Measurements from ENCODE around the gene TIGD7.
A peak's percentile ranks its signal among the peaks of the same experiment; 100 is the strongest.

Gene TIGD7, protein sequence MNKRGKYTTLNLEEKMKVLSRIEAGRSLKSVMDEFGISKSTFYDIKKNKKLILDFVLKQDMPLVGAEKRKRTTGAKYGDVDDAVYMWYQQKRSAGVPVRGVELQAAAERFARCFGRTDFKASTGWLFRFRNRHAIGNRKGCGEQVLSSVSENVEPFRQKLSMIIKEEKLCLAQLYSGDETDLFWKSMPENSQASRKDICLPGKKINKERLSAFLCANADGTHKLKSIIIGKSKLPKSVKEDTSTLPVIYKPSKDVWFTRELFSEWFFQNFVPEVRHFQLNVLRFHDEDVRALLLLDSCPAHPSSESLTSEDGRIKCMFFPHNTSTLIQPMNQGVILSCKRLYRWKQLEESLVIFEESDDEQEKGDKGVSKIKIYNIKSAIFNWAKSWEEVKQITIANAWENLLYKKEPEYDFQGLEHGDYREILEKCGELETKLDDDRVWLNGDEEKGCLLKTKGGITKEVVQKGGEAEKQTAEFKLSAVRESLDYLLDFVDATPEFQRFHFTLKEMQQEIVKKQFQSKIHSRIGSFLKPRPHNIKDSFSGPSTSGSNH

DNA sequence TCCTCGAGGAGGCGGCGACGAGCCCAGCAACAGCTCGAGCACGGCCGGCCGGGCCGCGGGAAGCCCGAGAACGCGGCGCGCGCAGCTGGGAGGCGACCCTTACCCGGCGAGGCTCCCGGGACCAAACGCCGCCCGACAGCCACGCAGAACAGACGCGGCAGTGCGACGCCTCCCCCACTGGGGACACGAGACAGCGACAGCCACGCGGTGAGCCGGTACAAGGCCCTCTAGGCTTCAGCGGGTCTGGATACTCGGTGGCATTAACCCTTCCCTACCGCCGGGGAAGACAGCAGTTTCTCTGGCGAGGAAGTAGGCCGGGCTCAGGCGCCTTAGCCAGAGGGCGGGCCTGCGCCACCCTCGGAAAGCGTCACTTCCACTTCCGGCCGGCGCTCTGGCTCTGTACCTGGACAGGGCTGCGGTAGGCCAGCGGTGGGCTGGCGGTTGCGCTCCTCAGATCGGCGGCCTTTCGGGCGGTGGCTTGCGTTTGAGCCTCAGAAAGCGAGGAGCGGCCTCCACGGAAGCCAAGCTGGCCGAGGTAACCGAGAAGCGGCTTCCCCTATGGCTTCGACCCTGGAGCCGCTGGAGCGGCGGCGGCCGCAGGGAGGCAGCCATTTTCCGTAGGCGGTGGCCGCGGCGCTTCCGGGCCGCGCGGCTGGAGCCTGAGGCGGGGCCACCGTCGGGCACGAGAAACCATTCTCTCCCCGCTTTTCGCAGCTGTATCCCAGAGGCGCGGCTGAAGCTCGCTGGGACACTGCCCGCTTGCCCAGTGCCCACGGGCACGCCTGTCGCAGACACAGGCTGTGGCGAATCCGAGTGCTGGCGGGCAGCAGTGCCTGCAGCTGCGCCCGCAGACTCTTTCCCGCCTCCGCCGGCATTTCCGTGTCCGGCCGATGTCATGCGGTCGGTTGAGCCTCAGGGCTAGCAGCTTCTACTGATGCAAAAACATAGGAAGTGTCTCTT, at the start of gene TIGD7, which contains the start of gene ZNF75A:
Gene TIGD7, minus strand, starts transcription at position 322 of the 960 bp plus-strand sequence. CDS start 4,816 bp downstream, outside the sequence.
Gene ZNF75A, plus strand, starts transcription at position 389 of the 960 bp plus-strand sequence. CDS start 2,932 bp downstream, outside the sequence.
- DNase-seq (ENCODE audit: low read depth) = peak; percentile 74

DNA sequence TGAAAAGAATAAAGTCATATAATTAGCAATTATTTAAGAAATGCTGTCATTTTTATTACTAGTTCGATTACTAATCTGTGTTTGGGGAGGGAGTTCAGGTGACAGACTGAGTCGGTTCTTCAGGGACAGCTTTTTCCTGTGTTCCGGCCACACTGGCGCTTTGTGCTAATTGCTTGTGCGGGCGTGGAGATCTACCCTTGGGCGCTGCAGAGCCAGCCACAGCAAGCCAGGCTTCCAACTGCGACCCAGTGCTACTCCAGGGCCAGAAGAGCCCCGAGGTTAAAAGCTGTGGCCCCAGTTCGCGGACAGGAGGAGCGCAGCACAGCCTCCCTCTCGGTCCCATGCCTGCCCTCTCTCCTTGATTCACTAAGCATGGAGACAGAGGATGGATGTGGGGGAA, 43.9 kb upstream of the TIGD7 start:
- no peak for DNase-seq (ENCODE audit: low read depth)

DNA sequence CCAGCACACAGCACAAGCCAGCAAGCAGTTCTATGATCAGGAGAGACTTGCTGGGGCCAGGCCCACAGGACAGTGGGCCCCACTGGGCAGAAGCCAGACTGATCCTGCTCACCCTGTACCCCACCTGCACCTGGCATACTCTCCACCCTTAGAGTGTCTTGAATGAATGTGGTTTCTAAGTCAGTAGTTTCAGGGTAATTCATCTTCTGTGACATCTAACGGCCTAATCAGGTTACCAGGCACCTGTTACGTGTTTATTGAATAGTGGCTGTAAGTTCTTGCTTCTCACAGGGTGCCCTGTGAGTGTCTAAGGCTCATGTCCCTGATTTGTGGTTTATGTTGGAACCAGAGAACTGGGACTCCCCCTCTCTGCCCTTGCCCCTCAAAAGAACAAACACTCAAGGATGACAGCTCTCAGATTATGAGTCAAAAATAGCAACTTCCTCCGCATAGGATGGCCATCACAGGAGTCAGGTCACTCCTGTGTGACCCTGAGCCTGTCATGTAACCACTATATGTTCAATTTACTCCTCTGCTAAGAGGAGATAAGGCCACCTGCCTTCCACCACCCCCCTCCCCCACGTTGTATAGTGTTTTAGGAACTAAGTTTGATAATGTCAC, 43.4 kb upstream of the TIGD7 start:
- no peak for DNase-seq (ENCODE audit: low read depth)

DNA sequence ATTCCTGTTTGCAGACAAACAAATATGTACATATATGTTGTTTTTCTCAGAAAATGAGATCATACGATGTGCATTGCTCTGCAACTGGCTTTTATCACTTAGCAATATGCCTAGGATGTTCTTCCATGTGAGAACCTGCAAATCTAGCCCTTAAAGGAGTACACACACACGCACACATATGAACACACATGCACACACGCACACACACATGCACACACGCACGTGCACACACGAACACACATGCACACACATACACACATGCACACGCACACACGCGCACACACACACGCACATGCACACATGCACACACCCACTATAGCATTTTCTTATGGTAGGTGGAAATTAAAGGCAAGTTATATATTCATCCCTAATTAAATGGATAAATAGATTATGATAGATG, 42.4 kb upstream of the TIGD7 start:
- no peak for DNase-seq (ENCODE audit: low read depth)

DNA sequence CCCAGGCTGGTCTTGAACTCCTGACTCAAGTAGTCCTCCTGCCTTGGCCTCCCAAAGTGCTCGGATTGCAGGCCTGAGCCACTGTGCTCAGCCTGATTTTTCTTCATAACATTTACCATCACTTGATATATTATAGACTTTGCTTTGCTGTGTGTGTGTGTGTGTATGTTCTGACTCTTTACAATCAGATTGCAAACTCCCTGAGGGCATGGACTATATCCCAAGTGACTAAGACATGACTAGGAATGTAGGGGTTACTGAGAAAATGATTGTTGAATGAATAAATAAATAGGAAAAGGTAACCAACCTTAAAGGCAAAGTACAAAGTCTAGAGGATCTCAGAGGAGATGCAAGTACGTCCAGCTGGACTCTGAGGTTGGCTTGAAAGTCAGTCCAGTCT, 40.8 kb upstream of the TIGD7 start:
- no peak for DNase-seq (ENCODE audit: low read depth)

DNA sequence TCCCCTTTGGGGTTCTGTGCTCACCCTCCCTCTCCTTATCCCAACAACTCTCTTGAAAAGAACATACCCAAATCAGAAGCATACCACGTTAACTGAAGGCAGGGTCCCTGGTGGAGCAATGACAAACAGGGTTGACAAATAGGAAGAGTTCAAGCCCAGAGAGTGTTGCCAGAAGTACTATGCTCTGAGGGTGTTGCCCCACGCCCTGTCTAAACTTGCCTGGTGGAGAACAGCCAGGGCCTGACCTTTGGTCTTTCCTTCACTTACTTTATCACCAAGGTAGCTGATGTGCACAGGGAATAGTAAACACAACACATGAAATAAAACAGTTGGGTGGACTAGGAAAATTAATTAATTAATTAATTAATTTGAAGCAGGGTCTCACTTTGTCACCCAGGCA, 23.4 kb upstream of the TIGD7 start:
- DNase-seq (ENCODE audit: low read depth) = no peak

DNA sequence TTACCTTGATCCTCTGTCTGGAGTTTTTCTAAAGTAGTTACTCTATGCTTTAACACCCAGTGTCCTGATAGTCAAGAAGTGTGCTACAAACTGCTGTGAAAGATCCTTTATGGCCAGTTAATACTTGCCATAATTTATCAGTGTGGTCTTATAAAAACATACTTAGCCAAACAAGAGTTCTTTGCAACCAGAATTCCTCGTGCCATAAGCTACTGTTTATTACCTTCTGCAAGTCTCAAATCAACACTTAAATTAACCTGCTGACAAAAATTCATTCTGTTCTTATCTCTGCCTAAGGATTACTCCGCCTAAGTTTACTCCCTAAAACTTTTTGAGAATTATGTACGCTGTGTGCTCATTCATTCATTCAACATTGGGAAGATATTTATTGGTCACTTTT, 22.9 kb upstream of the TIGD7 start:
- DNase-seq (ENCODE audit: low read depth) = no peak

DNA sequence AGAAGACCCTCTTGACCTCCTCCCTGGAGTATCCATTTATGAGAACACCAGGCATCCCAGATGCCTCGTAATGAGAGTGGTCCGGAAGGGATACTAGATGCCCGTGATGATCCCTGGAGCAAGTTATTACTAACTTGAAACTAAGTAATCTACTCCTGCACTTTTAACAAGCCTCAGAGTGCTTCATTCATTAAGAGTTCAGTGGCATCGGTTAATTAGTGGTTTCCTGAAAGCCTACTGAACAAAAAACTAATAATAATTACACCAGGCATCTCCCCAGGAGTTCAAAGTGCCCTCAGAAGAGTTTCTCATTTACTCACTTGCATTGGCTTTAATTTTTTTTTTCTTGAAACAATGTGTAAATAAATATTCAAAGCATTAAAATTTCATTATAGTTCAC, 22.3 kb upstream of the TIGD7 start:
- DNase-seq (ENCODE audit: low read depth) = no peak

DNA sequence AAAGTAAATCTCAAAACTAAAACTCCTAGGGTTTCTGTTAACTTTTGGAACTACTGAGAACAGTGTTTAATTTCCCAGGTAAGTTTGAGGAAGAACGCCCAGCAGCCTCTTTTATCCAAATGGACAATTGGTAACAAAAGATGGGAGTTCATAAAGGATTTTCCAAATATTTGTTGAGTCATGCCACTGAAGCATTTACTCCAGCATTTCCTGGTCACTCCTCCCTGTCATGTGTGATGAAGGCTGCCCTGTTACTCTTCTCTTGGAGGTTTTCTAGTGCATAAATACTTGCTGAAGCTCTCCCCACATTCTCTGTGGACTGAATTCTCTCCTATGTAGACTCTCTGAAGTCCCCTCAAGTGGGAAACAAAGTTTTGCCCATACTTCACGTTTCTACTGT, 16.6 kb upstream of the TIGD7 start:
- DNase-seq (ENCODE audit: low read depth) = no peak

DNA sequence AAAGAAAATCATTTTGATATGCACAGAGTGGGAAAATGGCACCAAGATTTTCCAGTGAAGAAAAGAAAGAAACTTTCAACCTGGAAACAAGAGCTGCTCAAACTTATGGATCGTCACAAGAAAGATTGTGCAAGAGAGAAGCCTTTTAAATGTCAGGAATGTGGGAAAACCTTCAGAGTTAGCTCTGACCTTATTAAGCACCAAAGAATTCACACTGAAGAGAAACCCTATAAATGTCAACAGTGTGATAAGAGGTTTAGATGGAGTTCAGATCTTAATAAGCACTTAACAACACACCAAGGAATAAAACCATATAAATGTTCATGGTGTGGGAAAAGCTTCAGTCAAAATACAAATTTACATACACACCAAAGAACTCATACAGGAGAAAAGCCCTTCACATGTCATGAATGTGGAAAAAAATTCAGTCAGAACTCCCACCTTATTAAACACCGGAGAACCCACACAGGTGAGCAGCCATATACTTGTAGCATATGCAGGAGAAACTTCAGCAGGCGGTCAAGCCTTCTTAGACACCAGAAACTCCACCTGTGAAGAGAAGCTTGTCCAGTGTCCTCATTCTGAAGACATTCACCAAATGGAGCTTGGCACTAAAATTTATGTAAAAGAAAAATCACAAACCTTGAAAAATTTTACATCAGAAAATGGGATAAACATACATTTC, 12.2 kb upstream of the TIGD7 start:
- DNase-seq (ENCODE audit: low read depth) = no peak

DNA sequence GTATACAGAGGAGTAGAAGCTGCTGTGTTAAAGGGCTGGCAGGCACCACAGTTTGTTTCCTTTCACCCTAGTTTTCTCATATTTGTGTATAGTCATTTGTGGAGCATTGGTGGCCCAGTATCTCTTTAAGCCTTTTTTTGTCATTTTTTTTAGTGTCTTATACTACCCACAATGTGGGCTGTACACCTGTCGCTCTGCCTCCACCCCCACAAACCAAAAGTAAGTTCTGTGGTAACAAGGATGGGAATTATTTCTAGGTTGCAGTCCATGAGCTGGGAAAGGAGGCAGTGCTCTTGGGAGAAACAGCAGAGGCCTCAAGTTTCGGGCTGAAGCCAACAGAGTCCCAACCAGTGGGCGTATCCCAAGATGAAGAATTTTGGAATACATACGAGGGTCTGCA, 6.3 kb upstream of the TIGD7 start:
- DNase-seq (ENCODE audit: low read depth) = no peak

DNA sequence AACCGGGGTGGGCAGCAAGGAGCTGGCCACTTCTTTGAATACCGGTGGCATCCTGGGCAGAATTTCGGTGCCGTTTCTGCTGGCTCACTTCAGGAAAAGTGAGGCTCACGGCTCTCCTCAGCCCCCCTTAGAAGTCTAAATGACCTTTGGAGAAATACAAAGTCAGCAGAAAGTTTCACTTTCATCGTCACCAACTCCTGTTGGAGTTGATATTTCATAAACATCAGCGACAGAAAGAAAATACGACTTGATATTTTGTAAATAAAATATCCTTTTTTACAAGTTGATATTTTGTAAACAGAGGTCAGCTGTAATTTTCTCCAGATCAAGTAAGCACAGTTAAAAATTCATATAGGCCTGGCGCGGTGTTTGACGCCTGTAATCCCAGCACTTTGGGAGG, 848 bp upstream of the TIGD7 start:
- DNase-seq (ENCODE audit: low read depth) = no peak

DNA sequence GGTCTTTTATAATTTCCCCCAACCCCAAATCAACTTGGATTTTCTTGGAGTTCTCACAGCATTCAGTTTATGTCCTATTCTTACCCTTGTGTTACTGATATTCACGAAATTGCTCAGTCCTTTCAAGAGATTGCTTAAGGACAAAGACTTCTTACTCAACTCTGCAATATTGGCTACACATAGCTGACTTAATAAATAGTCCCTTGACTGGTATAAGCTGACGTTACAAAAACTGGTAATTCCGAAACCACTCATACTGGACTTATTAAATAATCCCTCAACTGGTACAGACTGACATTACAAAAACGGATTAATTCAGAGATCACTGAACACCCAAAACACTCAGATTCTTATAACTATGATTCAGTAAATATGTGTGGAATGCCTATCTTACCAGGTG, 860 bp downstream of the TIGD7 start:
- no peak for DNase-seq (ENCODE audit: low read depth)

DNA sequence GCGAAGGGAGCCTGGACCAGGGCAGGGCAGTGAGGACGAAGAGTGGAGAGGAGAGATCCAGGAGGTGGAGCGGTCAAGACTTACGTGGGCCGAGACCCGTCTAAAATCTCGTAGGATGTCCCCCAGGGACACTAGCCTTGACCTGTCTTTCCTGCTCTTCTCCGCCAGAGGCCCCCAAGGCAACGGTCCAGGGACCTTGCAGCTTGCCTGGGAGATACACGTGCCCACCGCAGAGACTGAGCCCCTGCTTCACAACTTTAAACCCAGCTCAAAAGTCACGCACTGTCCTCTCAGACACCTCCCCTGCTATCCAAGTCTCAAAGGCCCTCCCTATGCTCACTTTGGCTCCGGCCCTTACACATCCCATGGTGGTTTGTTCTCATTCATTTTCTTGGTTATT, 9.4 kb downstream of the TIGD7 start:
- DNase-seq (ENCODE audit: low read depth) = no peak

DNA sequence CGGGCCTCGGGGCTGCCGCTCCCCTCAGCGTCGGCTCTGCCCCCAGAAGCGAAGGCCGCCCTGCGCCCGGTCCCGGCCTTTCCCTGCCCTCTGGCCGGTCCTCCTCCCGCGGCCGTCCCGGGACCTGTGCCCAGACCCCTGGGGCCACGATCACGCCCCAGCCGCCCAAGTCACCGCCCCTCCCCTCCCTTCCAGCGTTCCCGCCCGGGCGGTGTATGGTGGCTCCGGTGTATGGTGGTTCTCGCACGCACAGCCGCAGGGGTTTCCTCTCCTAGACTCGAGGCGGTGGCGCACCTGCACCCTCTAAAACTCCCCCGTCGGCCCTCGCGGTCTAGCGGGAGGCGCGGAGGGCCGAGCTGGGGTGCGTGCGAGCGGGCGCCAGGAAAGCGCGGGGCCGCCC, 10.0 kb downstream of the TIGD7 start:
- no peak for DNase-seq (ENCODE audit: low read depth)

DNA sequence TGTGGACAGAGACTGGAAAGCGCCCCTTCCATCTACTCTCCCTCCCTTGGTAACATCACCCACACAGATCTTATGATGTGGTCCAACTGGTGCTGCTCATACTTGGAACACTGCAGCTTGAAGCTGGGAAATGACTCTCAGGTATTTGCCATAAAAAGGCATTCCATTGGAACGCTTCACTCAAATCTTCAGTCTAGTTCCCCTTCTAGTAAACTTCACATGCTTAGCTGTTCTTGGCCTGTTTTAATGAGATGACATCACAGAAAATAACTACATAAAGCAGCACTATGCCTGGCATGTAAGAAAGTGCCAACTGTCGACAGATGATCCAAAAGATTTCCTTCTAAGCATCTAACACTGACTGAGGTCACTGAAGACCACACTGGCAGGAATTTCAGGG, 12.6 kb downstream of the TIGD7 start:
- DNase-seq (ENCODE audit: low read depth) = no peak

DNA sequence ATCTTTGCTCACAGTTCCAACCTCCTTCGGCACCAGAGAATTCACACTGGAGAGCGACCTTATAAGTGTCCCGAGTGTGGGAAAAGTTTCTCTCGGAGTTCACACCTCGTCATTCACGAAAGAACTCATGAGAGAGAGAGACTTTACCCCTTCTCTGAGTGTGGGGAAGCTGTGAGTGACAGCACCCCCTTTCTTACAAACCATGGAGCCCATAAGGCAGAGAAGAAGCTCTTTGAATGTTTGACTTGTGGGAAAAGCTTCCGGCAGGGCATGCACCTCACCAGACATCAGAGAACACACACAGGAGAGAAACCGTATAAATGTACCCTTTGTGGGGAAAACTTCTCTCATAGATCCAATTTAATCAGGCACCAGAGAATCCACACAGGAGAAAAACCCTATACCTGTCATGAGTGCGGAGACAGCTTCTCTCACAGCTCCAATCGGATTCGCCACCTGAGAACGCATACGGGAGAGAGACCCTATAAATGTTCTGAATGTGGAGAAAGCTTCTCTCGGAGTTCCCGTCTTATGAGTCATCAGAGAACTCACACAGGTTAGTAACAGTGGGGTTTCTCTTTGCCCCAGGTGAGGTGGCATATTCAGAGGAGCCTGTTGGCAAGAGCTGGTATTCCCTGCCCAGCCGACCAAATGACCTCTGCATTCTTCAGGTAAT, 15.1 kb downstream of the TIGD7 start:
- no peak for DNase-seq (ENCODE audit: low read depth)

DNA sequence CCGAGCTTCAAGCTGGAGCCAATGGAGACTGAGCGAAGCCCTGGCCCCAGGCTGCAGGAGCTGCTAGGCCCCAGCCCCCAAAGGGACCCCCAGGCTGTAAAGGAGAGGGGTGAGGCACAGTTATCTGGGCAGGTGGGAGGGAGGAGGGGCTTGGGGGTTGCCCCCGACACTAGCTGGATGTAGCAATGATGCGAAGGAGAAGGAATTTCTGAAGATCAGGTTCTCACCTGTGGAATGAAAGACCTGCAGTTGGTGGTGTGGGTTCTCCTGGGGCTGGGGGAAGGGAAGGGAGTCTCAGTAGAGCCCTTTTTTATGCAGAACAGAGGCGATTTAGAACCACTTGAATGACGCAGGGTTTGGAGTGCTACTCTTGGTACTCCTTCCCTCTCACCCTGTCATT, 20.1 kb downstream of the TIGD7 start:
- no peak for DNase-seq (ENCODE audit: low read depth)

DNA sequence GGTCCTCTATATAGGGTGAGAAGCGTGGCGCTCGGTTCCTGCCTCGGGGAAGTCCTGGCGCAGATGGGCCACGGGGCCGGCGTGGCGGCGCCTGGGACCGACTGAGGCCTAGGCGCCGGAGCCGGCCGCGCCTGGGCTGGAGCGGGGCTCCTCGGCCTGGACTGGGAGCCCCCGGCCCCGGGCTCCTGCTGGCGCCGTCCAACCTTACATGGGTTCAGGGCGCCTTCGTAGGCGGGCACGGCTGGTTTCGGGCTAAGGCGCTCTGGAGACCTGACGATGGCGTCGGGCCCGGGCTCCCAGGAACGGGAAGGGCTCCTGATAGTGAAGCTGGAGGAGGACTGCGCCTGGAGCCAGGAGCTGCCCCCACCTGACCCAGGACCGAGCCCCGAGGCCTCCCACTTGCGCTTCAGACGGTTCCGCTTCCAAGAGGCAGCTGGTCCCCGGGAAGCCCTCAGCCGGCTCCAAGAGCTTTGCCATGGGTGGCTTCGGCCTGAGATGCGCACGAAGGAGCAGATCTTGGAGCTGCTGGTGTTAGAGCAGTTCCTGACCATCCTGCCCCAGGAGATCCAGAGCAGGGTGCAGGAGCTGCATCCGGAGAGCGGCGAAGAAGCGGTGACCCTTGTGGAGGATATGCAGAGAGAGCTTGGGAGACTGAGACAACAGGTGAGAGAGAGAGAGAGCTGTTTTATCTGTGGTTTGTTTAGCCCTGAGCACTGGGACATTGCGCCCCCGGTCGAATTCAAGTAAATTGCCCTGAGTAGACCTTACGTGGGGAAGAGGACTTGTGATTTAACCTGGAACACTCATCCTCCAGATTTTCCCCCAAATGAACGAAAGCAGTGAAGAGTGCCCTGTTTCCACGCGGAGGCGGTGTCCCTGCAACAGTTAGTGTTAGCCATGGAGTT, 21.4 kb downstream of the TIGD7 start:
- DNase-seq (ENCODE audit: low read depth) = peak; percentile 16
